ENCODE results near the gene SNRPB. TPM values are rescaled to one million over a fixed set of nuclear protein-coding genes. Genes with fewer than 3 reads are reported as not detected.

Gene SNRPB
- total and polyA plus RNA-seq, 10 of the 15 experiments (the other 5 are each of a cell fraction or from before 2014, with no cell fraction given), result 15.0 to 593 (median 366) TPM

GRCh38 chr20:2455771-2456497 lies 14.7 kb downstream of the SNRPB start:
- H3K79me2 ChIP-seq (ENCODE audit: control insufficient read depth, insufficient read depth, low read length), result no peaks in the 10 kb centered on the region
- no peak overlapping the region for H3K4me2 ChIP-seq (ENCODE audit: control insufficient read depth, insufficient read depth)
- WGBS (ENCODE audit: insufficient coverage, insufficient replicate concordance, low lambda C conversion rate, missing lambda C conversion rate), result 42% methylated on average over 2 of the region's 2 CpGs
- SMC1A ChIA-PET (ENCODE audit: uncharacterized antibody, unreplicated experiment), result interaction anchor here (0.6 to 2.8 kb wide), 5 partner anchors 9 to 248 kb away, joined by 3 to 9 read pairs (median 3); no protein-coding TSS in a partner anchor
- H3K9me3 ChIP-seq (replicated peaks; ENCODE audit: control insufficient read depth, insufficient read depth, low read length), result no peaks in the 10 kb centered on the region
- no peak overlapping the region for H3K27ac ChIP-seq (ENCODE audit: control insufficient read depth, insufficient read depth)
- POLR2A ChIA-PET, result no interaction called here
- no peaks in the 10 kb centered on the region for H3K4me1 ChIP-seq (ENCODE audit: control insufficient read depth, insufficient read depth, low read length)
- TF ChIP-seq MYB (IDR thresholded peaks at IDR 0.05; ENCODE audit: borderline replicate concordance, low read depth, low read length) (no peak), FOXM1 (IDR thresholded peaks at IDR 0.05; ENCODE audit: low read depth, low read length) (no peak), NFYA (IDR thresholded peaks at IDR 0.05; ENCODE audit: borderline replicate concordance, low read depth, low read length) (no peak), YY1 (IDR thresholded peaks at IDR 0.05; ENCODE audit: low read depth, low read length) (no peak), SUPT20H (IDR thresholded peaks at IDR 0.05; ENCODE audit: borderline replicate concordance, control insufficient read depth, low read depth, low read length) (no peak), BCL3 (IDR thresholded peaks at IDR 0.05; ENCODE audit: borderline replicate concordance, insufficient read depth, low read depth, low read length, poor library complexity, severe bottlenecking) (no peak), EP300 (IDR thresholded peaks at IDR 0.05; ENCODE audit: borderline replicate concordance in 1 of 2, control insufficient read depth in 1 of 2, low read depth in 2 of 2, low read length in 2 of 2) (no peak), ZNF207 (IDR thresholded peaks at IDR 0.05; ENCODE audit: borderline replicate concordance) (no peak), FOXK2 (IDR thresholded peaks at IDR 0.05) (0 out of 2 replicates have a peak, but pooled peaks have one; percentile 22)
- DNase-seq (ENCODE audit: low read depth, low spot score) (no peak), ATAC-seq (no peak), FAIRE-seq (no peak)
- H2AFZ ChIP-seq (ENCODE audit: control insufficient read depth, low read depth, low read length), result no peak overlapping the region
- in situ Hi-C loops (cut with MboI) (no loop called here), intact Hi-C loops (cut with micrococcal nuclease; ENCODE audit: unreplicated experiment) (loop anchor here (10.0 kb wide), 1 partner anchor 691 kb away; no protein-coding TSS in a partner anchor)
- no TSS peak for BruUV-seq (replicated peaks)
- no peaks in the 10 kb centered on the region for H3K27me3 ChIP-seq (replicated peaks in 1 of 2; ENCODE audit: control insufficient read depth in 2 of 2, insufficient read depth in 2 of 2, low read length in 1 of 2)
- H4K20me1 ChIP-seq (ENCODE audit: control insufficient read depth, insufficient read depth), result no peaks in the 10 kb centered on the region
- CTCF ChIA-PET, result interaction anchor here (0.7 to 3.3 kb wide), 11 partner anchors 10 to 491 kb away, joined by 3 to 19 read pairs (median 5); no protein-coding TSS in a partner anchor
- no peak overlapping the region for H3K4me3 ChIP-seq
- peaks cover 2 to 20% of the 10 kb centered on the region in 2 experiments for H3K36me3 ChIP-seq (ENCODE audit: control insufficient read depth in 2 of 2, insufficient read depth in 2 of 2, low read length in 1 of 2)
- no peak overlapping the region for H3K9ac ChIP-seq (ENCODE audit: control insufficient read depth, insufficient read depth, low read length)
- RAD21 ChIA-PET (ENCODE audit: unreplicated experiment), result interaction anchor here (0.9 to 1.6 kb wide), 2 partner anchors 69 to 248 kb away, joined by 3 to 4 read pairs; no protein-coding TSS in a partner anchor
